H4 (cell line): ENCODE data around the gene LRCOL1. TPM values are rescaled to one million over a fixed set of nuclear protein-coding genes. Genes with fewer than 3 reads are reported as not detected.

Experiments used
- DNase-seq: peaks from one replicate; pipeline ENCODE4 v3.0.0-alpha.2; 2015; ENCODE audit warnings: low spot score
- total RNA-seq: library from RNA; depleted of rRNA; stranded (reverse); fragments of >200 nt; shearing (Covaris generic); gene quantifications from 2 replicates; pipeline ENCODE4 v1.2.3, GENCODE V29; 2014

The LRCOL1 gene
- total RNA-seq, 1 experiment from 2014 or later: not detected

DNA sequence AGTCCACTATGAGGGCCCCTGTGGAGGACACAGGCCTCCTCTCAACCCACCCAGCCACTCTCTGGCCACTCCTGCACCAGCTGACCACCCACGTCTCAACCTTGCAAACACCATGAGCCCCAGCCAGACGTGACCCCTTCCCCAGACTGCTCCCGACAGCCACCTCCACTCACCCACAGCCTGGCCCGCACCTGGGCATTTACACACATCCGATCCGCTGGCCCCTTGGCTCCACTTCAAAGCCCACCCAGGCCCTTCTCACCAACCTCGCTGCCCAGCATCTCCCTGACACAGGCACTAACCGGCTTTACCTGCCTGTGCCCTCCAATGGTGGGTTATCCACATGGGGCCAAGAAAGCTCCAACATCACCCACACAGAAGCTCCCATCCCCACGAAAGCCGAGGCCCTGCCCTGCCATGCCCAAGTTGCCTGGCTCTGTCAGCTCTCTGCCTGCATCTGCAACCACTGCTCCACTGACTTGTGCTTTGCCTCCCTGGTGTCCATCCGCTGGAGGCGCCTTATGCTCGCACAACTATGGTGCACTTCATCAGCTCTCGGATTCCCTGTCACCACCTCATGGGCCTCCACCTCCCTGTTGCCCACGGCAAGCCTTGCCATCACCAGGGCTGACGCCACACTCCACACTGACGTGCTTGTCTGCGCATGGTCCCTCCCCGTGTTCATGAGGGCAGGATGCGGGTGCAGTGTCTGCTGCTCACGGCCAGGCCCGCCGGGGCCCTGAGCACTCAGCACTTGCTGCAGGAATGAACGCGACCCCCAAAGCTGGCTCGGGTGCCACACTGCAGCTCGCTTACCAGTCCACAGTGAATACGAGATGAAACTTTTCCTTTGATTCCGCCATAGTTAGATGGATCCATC is 24.9 kb upstream of the LRCOL1 start:
- DNase-seq: no peak

GRCh38 chr12:132634411-132634990 is 24.1 kb upstream of the LRCOL1 start:
- no peak for DNase-seq

GRCh38 chr12:132633901-132634300 is 23.5 kb upstream of the LRCOL1 start:
- no peak for DNase-seq

DNA sequence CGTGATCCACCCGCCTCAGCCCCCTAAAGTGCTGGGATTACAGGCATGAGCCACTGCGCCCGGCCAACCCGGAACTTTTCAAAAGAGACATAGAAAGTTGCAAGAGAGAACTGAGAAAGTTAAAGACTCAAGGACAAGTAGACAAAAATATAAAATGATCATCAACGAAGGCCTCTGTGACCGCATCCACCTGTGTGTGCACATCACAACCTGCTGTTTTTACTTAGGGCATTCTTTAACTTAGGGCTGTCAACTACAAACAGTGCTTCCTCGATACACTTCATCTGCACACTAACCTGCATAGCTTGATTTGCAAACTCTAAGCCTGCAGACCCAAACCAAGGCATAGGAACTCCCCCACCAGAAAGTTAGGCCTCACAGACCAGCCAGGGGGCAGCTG is 23.0 kb upstream of the LRCOL1 start:
- no peak for DNase-seq

DNA sequence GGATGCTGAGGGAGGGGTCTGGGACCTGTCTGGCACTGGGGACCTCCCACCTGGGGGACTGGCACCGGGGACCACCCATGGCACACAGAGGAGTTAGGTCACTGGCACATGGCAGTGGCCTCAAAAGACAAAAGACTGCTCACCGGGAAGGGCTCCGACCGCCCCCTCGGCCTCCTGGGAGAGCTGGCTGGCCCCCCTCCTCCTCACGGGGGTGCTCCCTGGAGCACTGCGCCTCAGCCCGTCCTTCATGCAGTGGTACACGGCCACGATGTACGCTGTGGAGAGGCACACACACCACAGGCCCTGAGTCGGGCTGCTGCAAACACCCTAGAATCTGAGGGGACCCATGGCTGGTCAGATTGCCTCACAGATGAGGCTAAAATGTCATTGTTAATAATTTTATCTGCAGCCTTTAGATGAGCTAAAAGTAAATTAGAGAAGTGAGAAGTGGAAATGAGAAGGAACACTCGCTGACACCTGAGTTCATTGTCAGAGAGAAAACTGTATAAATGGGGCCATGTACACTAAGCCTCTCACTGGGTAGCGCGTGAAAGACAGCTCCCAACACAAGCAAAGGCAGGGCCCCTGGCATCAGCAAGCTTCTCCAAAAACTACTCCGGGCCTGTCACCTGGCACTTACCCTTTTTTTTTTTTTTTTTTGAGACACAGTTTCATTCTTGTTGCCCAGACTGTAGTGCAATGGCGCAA is 22.3 kb upstream of the LRCOL1 start:
- DNase-seq: no peak

DNA sequence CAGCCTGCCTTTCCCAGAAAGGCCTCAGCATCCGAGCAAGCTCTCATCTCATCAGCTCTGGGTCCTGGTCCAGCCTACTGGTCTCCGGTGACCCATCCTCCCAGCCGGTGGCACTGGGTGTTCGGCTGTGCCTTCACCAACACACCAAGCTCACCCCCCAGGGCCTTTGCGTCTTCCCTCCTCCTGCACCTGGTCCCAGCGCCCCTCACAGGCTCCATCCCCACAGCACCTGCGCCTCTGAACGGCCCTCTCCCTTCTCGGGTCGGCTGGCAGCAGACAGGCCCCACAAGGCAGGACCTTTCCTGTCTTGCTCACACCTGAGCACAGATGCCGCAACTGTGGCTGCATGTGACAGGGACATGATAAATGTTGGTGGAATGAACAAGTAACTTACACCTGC is 21.3 kb upstream of the LRCOL1 start:
- no peak for DNase-seq

DNA sequence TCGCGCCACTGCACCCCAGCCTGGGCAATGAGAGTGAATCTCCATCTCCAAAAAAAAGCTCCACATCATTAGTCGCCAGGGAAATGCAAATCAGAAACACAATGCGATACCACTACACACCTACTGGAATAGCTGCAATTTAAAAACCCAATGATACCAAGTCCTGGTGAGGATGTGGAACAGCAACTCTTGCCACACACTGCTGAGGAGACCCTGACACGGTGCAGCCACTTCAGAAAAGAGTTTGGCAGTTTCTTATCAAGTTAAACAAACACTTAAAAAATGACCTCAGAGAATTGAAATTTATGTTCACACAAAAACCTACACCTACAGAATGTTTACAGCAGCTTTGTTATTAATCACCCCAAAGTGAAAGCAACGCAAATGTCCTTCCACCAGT is 20.3 kb upstream of the LRCOL1 start:
- DNase-seq: no peak

DNA sequence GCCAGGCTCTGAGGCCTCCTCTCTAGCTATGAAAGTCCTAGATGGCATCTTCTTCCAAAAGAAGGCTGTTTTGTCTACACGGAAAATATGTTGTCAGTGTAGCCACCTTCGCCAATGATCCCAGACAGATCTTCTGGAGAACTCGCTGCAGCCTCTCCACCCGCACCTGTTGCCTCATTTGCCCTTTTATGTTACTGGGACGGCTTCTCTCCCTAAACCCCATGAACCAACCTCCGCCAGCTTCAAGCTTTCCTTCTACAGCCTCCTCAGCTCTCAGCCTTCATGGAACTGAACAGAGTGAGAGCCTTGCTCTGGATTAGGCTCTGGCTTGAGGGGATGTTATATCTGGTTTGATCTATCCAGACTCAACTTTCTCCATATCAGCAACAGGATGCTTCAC is 18.9 kb upstream of the LRCOL1 start:
- no peak for DNase-seq

DNA sequence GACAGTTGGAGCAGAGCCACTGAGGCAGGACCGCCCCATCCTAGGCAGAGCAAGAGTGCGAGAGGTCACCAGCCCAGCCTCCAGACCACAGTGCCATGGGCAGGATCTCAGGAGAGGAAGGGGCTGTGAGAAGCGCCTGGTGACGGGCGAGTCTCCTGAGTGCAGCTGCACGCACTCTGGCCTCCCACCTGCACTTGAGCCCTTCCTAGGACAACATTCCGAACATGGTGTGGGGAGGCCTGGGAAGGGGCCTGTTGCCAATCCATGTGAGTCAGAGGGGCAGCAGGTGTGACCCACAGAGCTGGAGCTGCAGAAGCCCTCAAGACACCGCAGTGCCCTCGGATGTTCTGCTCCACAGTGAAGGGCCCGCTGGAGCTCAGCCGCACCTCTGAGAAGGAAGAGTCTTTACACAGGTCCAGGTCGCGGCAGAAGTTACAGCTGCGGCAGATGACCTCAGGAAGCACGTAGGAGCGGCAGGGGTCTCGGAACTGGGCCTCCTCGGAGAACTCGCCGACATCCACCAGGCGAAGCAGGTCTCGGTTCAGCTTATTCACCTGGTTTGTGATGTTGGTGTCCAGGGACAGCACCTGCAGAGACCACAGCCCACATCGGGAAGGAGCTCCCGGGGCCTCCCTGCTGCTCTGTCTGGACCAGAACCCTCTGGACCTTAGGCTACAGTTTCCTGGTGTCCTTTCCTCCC is 15.5 kb upstream of the LRCOL1 start:
- no peak for DNase-seq

- no peak for DNase-seq
These were observed 14.7 kb upstream of the LRCOL1 start for GRCh38 chr12:132624910-132625630.

GRCh38 chr12:132624186-132624855 is 13.9 kb upstream of the LRCOL1 start:
- no peak for DNase-seq

- DNase-seq: no peak
These were observed 12.9 kb upstream of the LRCOL1 start for GRCh38 chr12:132623072-132623869.

GRCh38 chr12:132622437-132623071 is 12.2 kb upstream of the LRCOL1 start:
- no peak for DNase-seq

DNA sequence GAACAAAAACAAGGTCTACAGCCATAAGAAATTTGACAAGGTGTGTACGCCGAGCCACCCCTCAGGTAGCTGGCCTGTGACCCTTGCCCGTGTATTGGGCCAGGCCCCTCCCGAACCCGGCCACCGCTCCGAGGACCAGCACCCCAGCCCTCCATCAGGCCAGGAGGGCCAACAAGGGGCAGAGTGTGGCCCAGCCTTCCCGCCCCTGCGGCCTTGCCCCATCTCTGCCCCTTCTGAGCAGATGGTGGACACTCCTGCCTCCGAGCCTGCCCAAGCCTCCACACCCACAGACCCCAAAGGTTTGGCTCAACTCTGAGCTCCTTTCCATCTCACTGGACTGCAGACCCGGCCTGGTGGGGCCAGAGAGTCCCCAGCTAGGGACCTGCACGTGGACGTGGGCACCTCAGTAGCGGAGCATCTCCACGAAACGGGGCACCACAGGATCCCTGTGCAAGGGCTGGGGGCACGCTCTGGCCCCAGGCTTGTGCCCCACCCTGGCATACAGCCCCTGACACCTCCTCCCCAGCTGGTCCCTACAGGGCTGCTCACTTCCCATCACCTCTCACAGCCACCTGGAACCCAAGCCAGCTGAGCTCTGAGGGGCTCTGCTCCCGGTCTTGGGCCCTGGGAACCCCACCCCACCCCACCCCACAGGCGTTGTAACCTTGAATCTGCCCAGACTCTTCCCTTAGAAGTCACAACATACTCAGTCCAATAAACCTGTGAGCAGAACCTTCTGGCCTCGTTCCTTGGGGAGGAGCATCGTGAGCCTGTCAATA is 11.5 kb upstream of the LRCOL1 start:
- no peak for DNase-seq

- no peak for DNase-seq
These were observed 10.7 kb upstream of the LRCOL1 start for GRCh38 chr12:132620899-132621656.

DNA sequence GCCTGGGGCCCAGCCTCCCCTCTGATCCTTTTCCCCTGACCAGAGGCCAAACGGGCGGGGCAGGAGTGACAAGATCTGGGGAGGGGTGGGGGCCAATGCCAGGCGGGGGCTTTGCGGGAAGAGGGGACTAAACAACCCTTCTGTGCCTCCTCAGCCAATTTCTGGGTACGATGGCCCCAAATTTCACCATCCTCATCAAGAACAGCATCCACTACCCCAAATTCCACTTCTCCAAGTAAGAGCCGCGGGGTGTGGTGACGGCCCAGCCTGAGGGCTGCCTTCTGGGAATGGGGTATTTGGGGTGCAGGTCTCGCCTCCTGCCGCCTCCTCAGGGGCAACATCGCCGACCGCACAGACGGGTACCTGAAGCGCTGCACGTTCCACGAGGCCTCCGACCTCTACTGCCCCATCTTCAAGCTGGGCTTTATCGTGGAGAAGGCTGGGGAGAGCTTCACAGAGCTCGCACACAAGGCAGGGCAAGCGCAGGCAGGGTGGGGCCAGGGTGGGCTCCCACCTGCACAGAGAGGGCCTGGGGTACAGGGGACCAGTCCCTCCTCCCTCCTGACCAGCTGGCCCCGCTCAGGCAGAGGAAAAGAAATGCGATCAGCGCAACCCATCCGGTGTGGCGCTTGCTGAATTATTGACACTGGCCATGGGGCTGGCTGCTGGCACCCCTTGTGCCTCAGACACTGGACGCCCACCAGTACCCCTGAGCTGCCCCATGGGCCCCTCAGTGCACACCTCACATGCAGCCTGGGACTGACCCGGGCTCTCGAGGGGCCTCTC is 9.9 kb upstream of the LRCOL1 start:
- DNase-seq: no peak
